ENCODE measurements around the gene KCNH2.

Gene KCNH2

DNA sequence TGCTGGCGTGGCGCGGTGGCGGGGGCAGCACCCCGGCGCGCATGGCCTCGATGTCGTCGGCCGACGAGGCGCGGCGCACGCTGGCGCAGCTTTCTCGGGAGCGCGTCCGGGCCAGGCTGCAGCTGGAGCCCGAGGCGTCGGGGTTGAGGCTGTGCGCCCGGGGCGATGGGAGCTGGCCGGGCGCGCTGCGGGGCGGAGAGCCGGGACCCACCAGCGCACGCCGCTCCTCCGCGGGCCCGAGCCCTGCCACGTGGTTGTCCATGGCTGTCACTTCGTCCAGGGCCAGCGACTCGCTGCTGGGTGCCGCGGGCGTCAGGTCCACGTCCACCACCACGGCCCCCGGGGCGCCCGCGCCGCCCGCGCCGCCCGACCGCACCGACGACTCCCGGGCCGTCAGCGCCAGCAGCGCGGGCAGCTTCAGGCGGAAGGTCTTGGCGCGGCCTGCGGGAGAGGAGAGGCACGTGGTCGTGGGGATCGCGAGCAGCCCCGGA is 20.0 kb downstream of the KCNH2 start:
- no peaks in the 10 kb centered on the region for H3K36me3 ChIP-seq (ENCODE audit: control insufficient read depth, insufficient read depth, low read length)
- DNase-seq (ENCODE audit: extremely low read depth, insufficient read length) = no peak
- TF ChIP-seq, protein P1, sequence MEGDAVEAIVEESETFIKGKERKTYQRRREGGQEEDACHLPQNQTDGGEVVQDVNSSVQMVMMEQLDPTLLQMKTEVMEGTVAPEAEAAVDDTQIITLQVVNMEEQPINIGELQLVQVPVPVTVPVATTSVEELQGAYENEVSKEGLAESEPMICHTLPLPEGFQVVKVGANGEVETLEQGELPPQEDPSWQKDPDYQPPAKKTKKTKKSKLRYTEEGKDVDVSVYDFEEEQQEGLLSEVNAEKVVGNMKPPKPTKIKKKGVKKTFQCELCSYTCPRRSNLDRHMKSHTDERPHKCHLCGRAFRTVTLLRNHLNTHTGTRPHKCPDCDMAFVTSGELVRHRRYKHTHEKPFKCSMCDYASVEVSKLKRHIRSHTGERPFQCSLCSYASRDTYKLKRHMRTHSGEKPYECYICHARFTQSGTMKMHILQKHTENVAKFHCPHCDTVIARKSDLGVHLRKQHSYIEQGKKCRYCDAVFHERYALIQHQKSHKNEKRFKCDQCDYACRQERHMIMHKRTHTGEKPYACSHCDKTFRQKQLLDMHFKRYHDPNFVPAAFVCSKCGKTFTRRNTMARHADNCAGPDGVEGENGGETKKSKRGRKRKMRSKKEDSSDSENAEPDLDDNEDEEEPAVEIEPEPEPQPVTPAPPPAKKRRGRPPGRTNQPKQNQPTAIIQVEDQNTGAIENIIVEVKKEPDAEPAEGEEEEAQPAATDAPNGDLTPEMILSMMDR (IDR thresholded peaks at IDR 0.05; ENCODE audit: insufficient read depth, low read length, poor library complexity, severe bottlenecking) = no peak
- no peaks in the 10 kb centered on the region for H3K27me3 ChIP-seq (replicated peaks; ENCODE audit: control insufficient read depth, insufficient read depth, low read length)
- H3K4me3 ChIP-seq (replicated peaks; ENCODE audit: low read depth, low read length) = no peak overlapping the region

DNA sequence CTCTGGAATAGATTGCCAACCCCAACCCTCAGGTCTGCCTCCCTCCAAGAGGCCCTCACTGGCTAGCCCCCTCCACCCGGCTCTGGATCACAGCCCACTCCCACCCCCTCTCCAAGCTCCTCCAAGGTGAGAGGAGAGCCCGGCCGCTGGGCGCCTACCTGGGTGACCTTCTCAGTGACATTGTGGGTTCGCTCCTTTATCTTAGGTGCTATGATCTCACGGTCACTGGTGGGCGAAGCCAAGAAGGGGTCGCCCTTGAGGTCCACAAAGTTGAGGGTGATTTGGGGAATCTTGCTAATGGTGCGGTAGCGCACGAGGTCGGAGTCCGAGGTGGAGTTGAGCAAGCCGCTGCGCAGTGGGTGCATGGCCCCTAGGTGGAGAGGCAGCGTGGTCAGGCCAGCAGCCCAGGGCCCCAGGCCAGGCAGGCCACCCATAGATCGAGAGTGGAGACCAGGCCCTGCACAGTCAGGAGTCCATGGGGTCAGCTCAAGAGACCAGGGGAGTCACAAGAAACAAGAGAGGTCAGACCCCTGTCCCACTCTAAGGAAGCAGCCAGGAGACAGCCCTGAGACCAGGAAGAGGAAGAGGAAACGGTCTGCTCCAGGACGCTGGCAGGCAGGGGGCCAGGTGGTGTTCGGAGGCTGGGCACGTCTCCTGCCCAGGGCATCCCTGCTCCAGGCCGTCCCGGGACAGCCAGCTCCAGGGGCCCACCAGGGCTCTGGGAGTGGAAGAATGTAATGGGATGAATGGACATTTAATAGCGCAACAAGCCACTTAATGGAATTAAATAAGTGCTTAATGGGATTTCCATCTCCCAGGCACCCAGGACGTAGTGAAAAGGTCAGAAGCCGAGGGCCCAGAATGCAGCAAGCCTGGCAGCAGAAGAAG is 20.7 kb downstream of the KCNH2 start:
- no peak for DNase-seq (ENCODE audit: extremely low read depth, insufficient read length)
- TF ChIP-seq, protein P1 (IDR thresholded peaks at IDR 0.05; ENCODE audit: insufficient read depth, low read length, poor library complexity, severe bottlenecking) = no peak
- Histone ChIP-seq H3K27me3 (replicated peaks; ENCODE audit: control insufficient read depth, insufficient read depth, low read length) (no peaks in the 10 kb centered on the region), H3K4me3 (replicated peaks; ENCODE audit: low read depth, low read length) (no peak overlapping the region), H3K36me3 (ENCODE audit: control insufficient read depth, insufficient read depth, low read length) (no peaks in the 10 kb centered on the region)

DNA sequence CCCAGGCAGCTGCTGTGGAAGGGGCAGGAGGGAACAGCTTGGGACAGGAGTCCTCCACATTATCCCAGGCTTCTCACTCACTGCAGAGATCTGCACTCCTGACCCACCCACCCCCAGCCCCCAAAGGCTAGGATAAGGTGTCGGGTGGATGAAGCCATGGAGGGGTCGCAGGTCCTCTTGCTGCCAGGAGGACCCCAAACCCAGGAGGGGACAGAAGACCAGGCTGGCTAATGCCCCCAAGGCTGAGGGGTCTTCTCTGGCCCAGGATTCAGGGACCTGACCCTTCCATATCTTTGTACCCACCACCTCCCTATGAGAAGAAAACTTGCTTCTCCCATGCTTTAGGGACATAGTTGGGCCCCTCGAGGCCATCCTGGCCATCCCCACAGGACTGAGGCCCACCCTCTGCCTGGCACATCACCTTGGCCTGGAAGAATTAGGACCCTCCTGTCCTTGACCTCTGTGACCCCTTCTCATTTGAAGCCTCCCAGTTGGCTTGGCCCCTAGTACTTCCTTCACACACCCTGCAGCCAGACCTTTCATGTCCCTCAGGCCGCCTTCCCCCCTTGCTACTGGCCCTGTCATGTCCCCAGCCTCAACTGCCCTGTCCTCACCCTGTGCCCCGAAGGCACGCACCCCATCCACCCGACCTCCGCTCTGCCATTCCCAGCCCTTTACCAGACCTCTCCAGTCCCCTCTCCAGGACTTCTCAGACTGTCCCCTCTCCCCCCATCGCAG is 21.6 kb downstream of the KCNH2 start:
- Histone ChIP-seq H3K4me3 (replicated peaks; ENCODE audit: low read depth, low read length) (no peak overlapping the region), H3K27me3 (replicated peaks; ENCODE audit: control insufficient read depth, insufficient read depth, low read length) (no peaks in the 10 kb centered on the region), H3K36me3 (ENCODE audit: control insufficient read depth, insufficient read depth, low read length) (no peaks in the 10 kb centered on the region)
- TF ChIP-seq, protein P1 (IDR thresholded peaks at IDR 0.05; ENCODE audit: insufficient read depth, low read length, poor library complexity, severe bottlenecking) = no peak
- DNase-seq (ENCODE audit: extremely low read depth, insufficient read length) = no peak

DNA sequence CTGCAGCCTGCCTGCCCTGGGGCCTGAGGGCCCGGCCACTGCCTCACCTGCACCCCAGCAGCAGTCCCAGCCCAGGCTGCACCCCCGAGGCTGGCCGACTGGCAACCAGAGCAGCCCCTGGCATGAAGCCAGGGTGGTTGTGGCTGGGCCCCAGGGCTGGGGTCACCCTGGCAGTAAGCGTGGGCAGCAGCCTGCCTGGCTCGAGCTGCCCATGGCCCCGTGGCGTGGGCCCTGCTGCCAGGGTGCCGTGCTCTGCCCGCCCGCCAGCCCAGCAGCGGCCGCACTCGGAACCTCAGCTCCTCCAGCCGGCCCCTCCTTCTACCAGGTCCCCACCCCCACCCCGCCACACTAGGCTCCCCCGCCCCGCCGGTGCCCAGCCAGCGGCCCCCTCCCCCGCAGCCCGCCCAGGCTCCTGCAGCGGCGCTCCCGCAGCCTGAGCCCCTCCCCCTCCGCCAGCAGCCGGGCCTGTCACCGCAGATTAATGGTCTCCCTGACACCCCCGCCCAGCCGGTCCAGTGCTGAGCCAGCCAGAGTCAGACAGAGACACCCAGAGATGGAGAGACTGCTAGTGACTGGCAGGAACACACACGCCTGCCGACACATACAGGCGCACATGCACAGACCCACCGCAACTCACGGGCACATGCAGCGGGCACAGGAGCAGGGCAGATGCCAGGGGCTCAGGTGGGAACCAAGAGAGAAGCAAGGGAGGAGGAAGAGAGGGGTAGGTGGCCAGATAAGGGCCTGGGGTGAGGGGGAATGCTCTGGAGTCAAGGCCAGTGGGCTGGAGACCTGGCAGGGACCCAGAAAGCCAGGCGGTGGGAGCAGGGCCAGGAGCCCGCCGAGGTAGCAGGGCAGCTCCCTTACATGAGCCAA is 22.4 kb downstream of the KCNH2 start:
- DNase-seq (ENCODE audit: extremely low read depth, insufficient read length) = no peak
- H3K36me3 ChIP-seq (ENCODE audit: control insufficient read depth, insufficient read depth, low read length) = no peaks in the 10 kb centered on the region
- no peaks in the 10 kb centered on the region for H3K27me3 ChIP-seq (replicated peaks; ENCODE audit: control insufficient read depth, insufficient read depth, low read length)
- no peak overlapping the region for H3K4me3 ChIP-seq (replicated peaks; ENCODE audit: low read depth, low read length)
- TF ChIP-seq, protein P1 (IDR thresholded peaks at IDR 0.05; ENCODE audit: insufficient read depth, low read length, poor library complexity, severe bottlenecking) = no peak

DNA sequence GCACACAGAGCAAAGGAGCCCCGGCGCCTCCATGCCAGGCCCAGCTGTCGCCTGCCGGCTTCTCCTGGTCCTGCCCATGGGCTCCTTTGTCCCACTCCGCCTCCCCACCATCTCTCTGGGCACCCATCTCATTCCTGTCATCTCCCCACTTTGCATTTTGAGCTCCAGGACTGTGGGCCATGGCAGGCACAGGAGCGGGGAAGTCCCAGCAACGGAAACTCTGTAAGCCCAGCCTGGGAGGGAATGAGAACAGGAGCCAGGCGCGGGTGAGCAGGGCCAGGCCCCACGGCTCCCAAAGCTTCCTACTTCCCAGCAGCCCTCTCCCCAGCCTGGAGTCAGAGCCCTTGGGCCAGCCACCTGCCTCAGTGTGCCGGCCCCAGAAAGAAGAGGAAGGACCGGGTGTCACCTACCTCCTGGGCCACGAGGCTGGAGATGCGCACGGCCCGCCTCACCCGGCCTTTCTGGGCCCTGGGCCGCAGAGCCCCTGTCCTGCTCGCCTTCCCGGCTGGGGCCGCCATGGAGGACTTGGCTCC is 23.1 kb downstream of the KCNH2 start:
- Histone ChIP-seq H3K4me3 (replicated peaks; ENCODE audit: low read depth, low read length) (no peak overlapping the region), H3K27me3 (replicated peaks; ENCODE audit: control insufficient read depth, insufficient read depth, low read length) (no peaks in the 10 kb centered on the region), H3K36me3 (ENCODE audit: control insufficient read depth, insufficient read depth, low read length) (no peaks in the 10 kb centered on the region)
- no peak for DNase-seq (ENCODE audit: extremely low read depth, insufficient read length)
- TF ChIP-seq, protein P1 (IDR thresholded peaks at IDR 0.05; ENCODE audit: insufficient read depth, low read length, poor library complexity, severe bottlenecking) = no peak
